Suprapubic skin (tissue), 4 donors: Measurements from ENCODE around the gene CD27.

Source experiments
- EP300 ChIP-seq: sonication (generic); formaldehyde crosslinking; IDR thresholded peaks from one replicate; pipeline ENCODE4 v1.6.1; 2017; ENCODE audit warnings: antibody characterized with exemption
- POLR2A ChIP-seq, 2 donors: fragments of 450-650 bp; IDR thresholded peaks; one replicate each; pipeline ENCODE4 v1.6.1; 2017; ENCODE audit warnings: antibody characterized with exemption in 2 of 2, mild to moderate bottlenecking in 2 of 2, moderate library complexity in 2 of 2
- POLR2AphosphoS5 ChIP-seq, 3 donors: sonication (generic); formaldehyde crosslinking; IDR thresholded peaks; one replicate each; pipeline ENCODE4 v1.6.1; 2017; ENCODE audit warnings: antibody characterized with exemption in 3 of 3
- TF ChIP-seq, protein P1 (sequence below), 2 donors: fragments of 200-600 bp in 1 of 2; fragments of 450-650 bp in 1 of 2; sonication (generic) in 1 of 2; IDR thresholded peaks; one replicate each; pipeline ENCODE4 v1.5.1; 2016 to 2019; ENCODE audit warnings: antibody characterized with exemption in 2 of 2, mild to moderate bottlenecking in 1 of 2, moderate library complexity in 1 of 2

DNA sequence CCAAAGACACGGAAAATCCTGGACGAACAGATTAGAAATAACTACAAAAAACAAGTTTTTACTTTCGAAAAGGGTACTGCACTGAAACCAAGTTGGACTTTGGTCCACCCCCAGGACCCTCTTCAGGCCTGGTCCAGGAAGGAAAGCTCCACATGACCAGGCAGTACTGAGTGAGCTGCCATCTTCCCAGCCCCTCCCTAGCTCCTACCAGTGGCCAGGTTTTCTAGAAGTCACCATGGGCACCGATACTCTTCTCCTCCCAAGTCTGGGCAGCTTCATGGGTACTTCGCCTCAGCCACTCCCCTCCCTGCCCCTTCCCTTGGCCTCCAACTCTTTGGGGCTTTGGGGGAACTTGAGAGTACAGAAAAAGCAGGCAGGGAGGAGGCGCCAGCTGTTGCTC is 19.1 kb downstream of the CD27 start:
- TF ChIP-seq, protein P1, sequence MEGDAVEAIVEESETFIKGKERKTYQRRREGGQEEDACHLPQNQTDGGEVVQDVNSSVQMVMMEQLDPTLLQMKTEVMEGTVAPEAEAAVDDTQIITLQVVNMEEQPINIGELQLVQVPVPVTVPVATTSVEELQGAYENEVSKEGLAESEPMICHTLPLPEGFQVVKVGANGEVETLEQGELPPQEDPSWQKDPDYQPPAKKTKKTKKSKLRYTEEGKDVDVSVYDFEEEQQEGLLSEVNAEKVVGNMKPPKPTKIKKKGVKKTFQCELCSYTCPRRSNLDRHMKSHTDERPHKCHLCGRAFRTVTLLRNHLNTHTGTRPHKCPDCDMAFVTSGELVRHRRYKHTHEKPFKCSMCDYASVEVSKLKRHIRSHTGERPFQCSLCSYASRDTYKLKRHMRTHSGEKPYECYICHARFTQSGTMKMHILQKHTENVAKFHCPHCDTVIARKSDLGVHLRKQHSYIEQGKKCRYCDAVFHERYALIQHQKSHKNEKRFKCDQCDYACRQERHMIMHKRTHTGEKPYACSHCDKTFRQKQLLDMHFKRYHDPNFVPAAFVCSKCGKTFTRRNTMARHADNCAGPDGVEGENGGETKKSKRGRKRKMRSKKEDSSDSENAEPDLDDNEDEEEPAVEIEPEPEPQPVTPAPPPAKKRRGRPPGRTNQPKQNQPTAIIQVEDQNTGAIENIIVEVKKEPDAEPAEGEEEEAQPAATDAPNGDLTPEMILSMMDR (IDR thresholded peaks at IDR 0.05): no peak
- TF ChIP-seq POLR2A (IDR thresholded peaks at IDR 0.05): no peak
- no peak for TF ChIP-seq POLR2AphosphoS5 (IDR thresholded peaks at IDR 0.05)
- no peak for TF ChIP-seq EP300
